ENCODE results near the gene ADCY2. TPM values are rescaled to one million over a fixed set of nuclear protein-coding genes. Genes with fewer than 3 reads are reported as not detected.
A peak's percentile ranks its signal among the peaks of the same experiment; 100 is the strongest.

ADCY2 gene
- polyA plus RNA-seq, 1 donor (not counting 4 experiments of a cell fraction or from before 2014, with no cell fraction given): 0.13 TPM

DNA sequence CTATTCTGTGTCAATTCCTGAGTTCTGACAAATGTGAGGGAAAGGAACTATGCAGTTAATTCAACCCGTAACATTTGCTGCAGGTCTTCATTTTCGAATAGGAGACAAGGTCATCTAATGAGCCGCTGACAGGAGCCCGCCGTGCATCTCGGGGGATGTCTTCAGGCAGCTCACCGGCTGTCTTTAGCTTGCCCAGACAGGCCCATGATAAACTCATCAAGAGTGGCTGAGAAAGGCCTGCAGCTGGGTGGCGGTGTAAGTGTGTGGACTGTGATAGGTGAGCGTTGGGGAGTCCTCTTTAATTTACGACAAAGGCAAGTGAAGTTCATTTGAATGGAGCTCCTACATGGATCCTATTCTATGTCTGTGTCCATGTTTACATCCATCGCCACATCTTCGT, 190.5 kb downstream of the ADCY2 start:
- H3K9me1 ChIP-seq (ENCODE audit: control insufficient read depth, extremely low read depth, insufficient read depth, low read length): no peaks in the 10 kb centered on the region
- no peaks in the 10 kb centered on the region for H4K20me1 ChIP-seq (ENCODE audit: control insufficient read depth, extremely low read depth, insufficient read depth, low read length)
- FAIRE-seq (no peak), DNase-seq (ENCODE audit: low read depth, low spot score) (no peak)
- dilution Hi-C loops (cut with MboI; ENCODE audit: extremely low pct_ligation_motif_present, low sequenced_read_pairs): no loop called here
- H3K36me3 ChIP-seq (ENCODE audit: control insufficient read depth in 2 of 2, extremely low read depth in 1 of 2, insufficient read depth in 2 of 2, low read length in 2 of 2): no peaks in the 10 kb centered on the region
- H3K4me1 ChIP-seq (ENCODE audit: control insufficient read depth, extremely low read depth, insufficient read depth, low read length): no peaks in the 10 kb centered on the region
- no peak overlapping the region for H3K4me3 ChIP-seq (ENCODE audit: control insufficient read depth in 2 of 3, extremely low read depth in 1 of 3, insufficient read depth in 2 of 3, low read depth in 1 of 3, low read length in 3 of 3)
- no peak overlapping the region for H3K9ac ChIP-seq (ENCODE audit: control insufficient read depth, extremely low read depth, insufficient read depth, low read length)
- H3K9me3 ChIP-seq (ENCODE audit: control insufficient read depth, low read depth, low read length): no peaks in the 10 kb centered on the region
- H3K79me2 ChIP-seq (ENCODE audit: control insufficient read depth, insufficient read depth, low read length): no peaks in the 10 kb centered on the region
- no peak overlapping the region for H3K27ac ChIP-seq (ENCODE audit: control insufficient read depth, insufficient read depth, low read length)
- no peak overlapping the region for H2AFZ ChIP-seq (ENCODE audit: control insufficient read depth, low read length)
- no peak overlapping the region for H3K4me2 ChIP-seq (ENCODE audit: control insufficient read depth, extremely low read depth, insufficient read depth, low read depth, low read length)
- no peaks in the 10 kb centered on the region for H3K27me3 ChIP-seq (ENCODE audit: control insufficient read depth, extremely low read depth, insufficient read depth, low read length)
- TF ChIP-seq EZH2 (IDR thresholded peaks at IDR 0.05; ENCODE audit: low read length): no peak
- TF ChIP-seq, protein P1, sequence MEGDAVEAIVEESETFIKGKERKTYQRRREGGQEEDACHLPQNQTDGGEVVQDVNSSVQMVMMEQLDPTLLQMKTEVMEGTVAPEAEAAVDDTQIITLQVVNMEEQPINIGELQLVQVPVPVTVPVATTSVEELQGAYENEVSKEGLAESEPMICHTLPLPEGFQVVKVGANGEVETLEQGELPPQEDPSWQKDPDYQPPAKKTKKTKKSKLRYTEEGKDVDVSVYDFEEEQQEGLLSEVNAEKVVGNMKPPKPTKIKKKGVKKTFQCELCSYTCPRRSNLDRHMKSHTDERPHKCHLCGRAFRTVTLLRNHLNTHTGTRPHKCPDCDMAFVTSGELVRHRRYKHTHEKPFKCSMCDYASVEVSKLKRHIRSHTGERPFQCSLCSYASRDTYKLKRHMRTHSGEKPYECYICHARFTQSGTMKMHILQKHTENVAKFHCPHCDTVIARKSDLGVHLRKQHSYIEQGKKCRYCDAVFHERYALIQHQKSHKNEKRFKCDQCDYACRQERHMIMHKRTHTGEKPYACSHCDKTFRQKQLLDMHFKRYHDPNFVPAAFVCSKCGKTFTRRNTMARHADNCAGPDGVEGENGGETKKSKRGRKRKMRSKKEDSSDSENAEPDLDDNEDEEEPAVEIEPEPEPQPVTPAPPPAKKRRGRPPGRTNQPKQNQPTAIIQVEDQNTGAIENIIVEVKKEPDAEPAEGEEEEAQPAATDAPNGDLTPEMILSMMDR (optimal IDR thresholded peaks at IDR 0.05 in 1 of 3, IDR thresholded peaks at IDR 0.05 in 1 of 3, conservative IDR thresholded peaks at IDR 0.05 in 1 of 3; ENCODE audit: extremely low read depth in 1 of 3, insufficient read depth in 2 of 3, low read length in 3 of 3): peak in 1 of 3 experiments; percentile 13

DNA sequence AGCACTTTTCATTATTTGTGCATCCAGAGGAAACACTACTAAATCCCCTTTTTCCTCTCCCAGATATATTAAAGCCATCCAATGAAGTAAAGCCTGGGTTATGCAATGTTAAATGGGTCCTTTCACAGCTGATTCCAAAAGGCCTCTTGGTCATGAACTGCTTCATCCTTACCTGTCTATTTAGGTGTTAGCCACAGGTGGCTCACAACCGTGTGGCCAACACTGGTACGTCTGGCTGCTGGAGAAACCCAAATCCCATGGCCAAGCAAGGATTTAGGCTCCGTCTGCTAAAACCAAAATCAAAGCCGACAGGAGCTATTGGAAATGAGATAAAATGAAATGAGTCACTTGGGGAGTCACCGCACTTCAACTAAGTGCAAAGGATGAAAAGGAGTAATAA, 193.9 kb downstream of the ADCY2 start:
- no peak for TF ChIP-seq EZH2 (IDR thresholded peaks at IDR 0.05; ENCODE audit: low read length)
- TF ChIP-seq, protein P1 (optimal IDR thresholded peaks at IDR 0.05 in 1 of 3, IDR thresholded peaks at IDR 0.05 in 1 of 3, conservative IDR thresholded peaks at IDR 0.05 in 1 of 3; ENCODE audit: extremely low read depth in 1 of 3, insufficient read depth in 2 of 3, low read length in 3 of 3): no peak

More for the DNA sequence above, 193.9 kb downstream of the ADCY2 start:
- FAIRE-seq (no peak), DNase-seq (ENCODE audit: low read depth, low spot score) (no peak)
- no peak overlapping the region for H3K9ac ChIP-seq (ENCODE audit: control insufficient read depth, extremely low read depth, insufficient read depth, low read length)
- H3K79me2 ChIP-seq (ENCODE audit: control insufficient read depth, insufficient read depth, low read length): no peaks in the 10 kb centered on the region
- no peak overlapping the region for H3K4me2 ChIP-seq (ENCODE audit: control insufficient read depth, extremely low read depth, insufficient read depth, low read depth, low read length)
- H3K4me1 ChIP-seq (ENCODE audit: control insufficient read depth, extremely low read depth, insufficient read depth, low read length): no peaks in the 10 kb centered on the region
- dilution Hi-C loops (cut with MboI; ENCODE audit: extremely low pct_ligation_motif_present, low sequenced_read_pairs): no loop called here
- no peaks in the 10 kb centered on the region for H3K9me1 ChIP-seq (ENCODE audit: control insufficient read depth, extremely low read depth, insufficient read depth, low read length)
- no peak overlapping the region for H3K4me3 ChIP-seq (ENCODE audit: control insufficient read depth in 2 of 3, extremely low read depth in 1 of 3, insufficient read depth in 2 of 3, low read depth in 1 of 3, low read length in 3 of 3)
- no peaks in the 10 kb centered on the region for H3K36me3 ChIP-seq (ENCODE audit: control insufficient read depth in 2 of 2, extremely low read depth in 1 of 2, insufficient read depth in 2 of 2, low read length in 2 of 2)
- H2AFZ ChIP-seq (ENCODE audit: control insufficient read depth, low read length): no peak overlapping the region
- H3K27ac ChIP-seq (ENCODE audit: control insufficient read depth, insufficient read depth, low read length): no peak overlapping the region
- H4K20me1 ChIP-seq (ENCODE audit: control insufficient read depth, extremely low read depth, insufficient read depth, low read length): no peaks in the 10 kb centered on the region
- no peaks in the 10 kb centered on the region for H3K27me3 ChIP-seq (ENCODE audit: control insufficient read depth, extremely low read depth, insufficient read depth, low read length)
- no peaks in the 10 kb centered on the region for H3K9me3 ChIP-seq (ENCODE audit: control insufficient read depth, low read depth, low read length)

All from keratinocyte (primary cell).